GM23338 (cell line): Measurements from ENCODE around the gene TMEM86A. TPM values are rescaled to one million over a fixed set of nuclear protein-coding genes. Genes with fewer than 3 reads are reported as not detected.

ENCODE experiments used
- ATAC-seq: fragments of 200-7000 bp; cut with Tn5 transposase; 3 replicates; pipeline ENCODE4 v1.9.1; 2020
- DNase-seq: peaks from one replicate; pipeline ENCODE4 v3.0.0-alpha.2; 2015; ENCODE audit warnings: low spot score
- H2AFZ ChIP-seq: fragments of 200-600 bp; sonication (generic); 2 replicates; pipeline ENCODE4 v1.8.0; 2016; ENCODE audit warnings: antibody characterized with exemption, mild to moderate bottlenecking, moderate library complexity
- H3F3A ChIP-seq: fragments of 200-600 bp; sonication (generic); replicated peaks from 2 replicates; pipeline ENCODE4 v1.8.0; 2017; ENCODE audit warnings: antibody characterized with exemption, mixed run types, low read depth
- H3K27ac ChIP-seq: fragments of 200-600 bp; sonication (generic); 2 replicates; pipeline ENCODE4 v1.6.1; 2016; ENCODE audit warnings: low read depth
- H3K27me3 ChIP-seq: fragments of 200-600 bp; sonication (generic); 2 replicates; pipeline ENCODE4 v1.8.0; 2016; ENCODE audit warnings: mild to moderate bottlenecking, mixed run types, moderate library complexity; ENCODE audit not compliant: insufficient read depth
- H3K36me3 ChIP-seq: fragments of 200-600 bp; sonication (generic); 2 replicates; pipeline ENCODE4 v1.8.0; 2016; ENCODE audit warnings: mild to moderate bottlenecking; ENCODE audit not compliant: insufficient read depth
- H3K4me1 ChIP-seq: fragments of 200-600 bp; sonication (generic); 2 replicates; pipeline ENCODE4 v1.8.0; 2016; ENCODE audit warnings: mild to moderate bottlenecking, moderate library complexity; ENCODE audit not compliant: insufficient read depth
- H3K4me2 ChIP-seq: fragments of 200-600 bp; sonication (generic); 2 replicates; pipeline ENCODE4 v1.7.1; 2017; ENCODE audit warnings: mixed run types
- H3K4me3 ChIP-seq: fragments of 200-600 bp; sonication (generic); 2 replicates; pipeline ENCODE4 v1.6.1; 2016; ENCODE audit warnings: mixed run types
- H3K79me2 ChIP-seq: fragments of 200-600 bp; sonication (generic); replicated peaks from 2 replicates; pipeline ENCODE4 v1.8.0; 2017; ENCODE audit warnings: mild to moderate bottlenecking; ENCODE audit not compliant: insufficient read depth
- H3K9me2 ChIP-seq: fragments of 200-600 bp; sonication (generic); 2 replicates; pipeline ENCODE4 v1.8.0; 2017; ENCODE audit not compliant: insufficient read depth
- H4K20me1 ChIP-seq: fragments of 200-600 bp; sonication (generic); replicated peaks from 2 replicates; pipeline ENCODE4 v1.8.0; 2017; ENCODE audit warnings: mild to moderate bottlenecking; ENCODE audit not compliant: insufficient read depth
- H3K27ac Mint-ChIP-seq: 2 replicates; pipeline ENCODE4 v1.8.0; 2020; ENCODE audit warnings: inconsistent platforms, mild to moderate bottlenecking, moderate library complexity, mixed read lengths
- H3K27me3 Mint-ChIP-seq: 3 replicates; pipeline ENCODE4 v1.8.0; 2022; ENCODE audit warnings: low read depth, mild to moderate bottlenecking, moderate library complexity, mixed read lengths, inconsistent platforms; ENCODE audit not compliant: insufficient read depth, poor library complexity
- H3K36me3 Mint-ChIP-seq: 3 replicates; pipeline ENCODE4 v1.8.0; 2021; ENCODE audit warnings: low read depth, mild to moderate bottlenecking, inconsistent platforms, moderate library complexity, mixed read lengths
- H3K4me1 Mint-ChIP-seq: 3 replicates; pipeline ENCODE4 v1.8.0; 2020; ENCODE audit warnings: mild to moderate bottlenecking, inconsistent platforms, mixed read lengths
- H3K4me3 Mint-ChIP-seq: 3 replicates; pipeline ENCODE4 v1.8.0; 2021; ENCODE audit warnings: moderate library complexity, mild to moderate bottlenecking, inconsistent platforms, mixed read lengths
- H3K9me3 Mint-ChIP-seq: 3 replicates; pipeline ENCODE4 v1.8.0; 2020; ENCODE audit warnings: moderate library complexity, mild to moderate bottlenecking, inconsistent platforms, mixed read lengths
- STAT1 ChIP-seq: IDR thresholded peaks from one replicate; pipeline ENCODE4 v1.6.1; 2016; ENCODE audit warnings: antibody characterized with exemption; ENCODE audit not compliant: unreplicated experiment
- polyA plus RNA-seq: library from polyadenylated mRNA; unstranded; fragments of >200 nt; fragmentation: Nextera tagmentation; extraction: Ambion mirVana; gene quantifications from 2 replicates; pipeline ENCODE4 v1.2.1, GENCODE V29; 2016
- total RNA-seq: library from RNA; depleted of rRNA; stranded (reverse); fragments of >200 nt; shearing (Covaris generic); gene quantifications from 2 replicates; pipeline ENCODE4 v1.2.3, GENCODE V29; 2014
- TF ChIP-seq, protein P1 (sequence below), 2 experiments: fragments of 200-600 bp in 1 of 2; sonication (generic) in 1 of 2; conservative IDR thresholded peaks; 2 replicates each; pipeline versions ENCODE4 v1.5.1 to v1.6.1; 2016 to 2017; ENCODE audit warnings: antibody characterized with exemption in 2 of 2, low read depth in 2 of 2, mild to moderate bottlenecking in 2 of 2, moderate library complexity in 1 of 2
- TF ChIP-seq, protein P2 (sequence below): fragments of 250-450 bp; sonication (Bioruptor Pico); IDR thresholded peaks from 2 replicates; pipeline ENCODE4 v1.5.0; 2020; ENCODE audit warnings: mild to moderate bottlenecking, moderate library complexity

Gene TMEM86A
- total and polyA plus RNA-seq, 2 experiments from 2014 or later, result 0.45 to 0.91 TPM

- no peaks in the 10 kb centered on the region for H3K79me2 ChIP-seq
- H3K9me3 Mint-ChIP-seq, result no peaks in the 10 kb centered on the region
- H3K4me1 Mint-ChIP-seq, result peaks cover 5% of the 10 kb centered on the region
- no peak overlapping the region for H3K27ac Mint-ChIP-seq
- H3K4me3 ChIP-seq, result no peak overlapping the region
- H3K4me3 Mint-ChIP-seq, result no peak overlapping the region
- H3K27me3 Mint-ChIP-seq, result peaks cover 4% of the 10 kb centered on the region
- no peak overlapping the region for H3K27ac ChIP-seq
- no peak overlapping the region for H3K4me2 ChIP-seq
- ATAC-seq (no peak), DNase-seq (no peak)
- no peaks in the 10 kb centered on the region for H3K9me2 ChIP-seq
- TF ChIP-seq, protein P1, sequence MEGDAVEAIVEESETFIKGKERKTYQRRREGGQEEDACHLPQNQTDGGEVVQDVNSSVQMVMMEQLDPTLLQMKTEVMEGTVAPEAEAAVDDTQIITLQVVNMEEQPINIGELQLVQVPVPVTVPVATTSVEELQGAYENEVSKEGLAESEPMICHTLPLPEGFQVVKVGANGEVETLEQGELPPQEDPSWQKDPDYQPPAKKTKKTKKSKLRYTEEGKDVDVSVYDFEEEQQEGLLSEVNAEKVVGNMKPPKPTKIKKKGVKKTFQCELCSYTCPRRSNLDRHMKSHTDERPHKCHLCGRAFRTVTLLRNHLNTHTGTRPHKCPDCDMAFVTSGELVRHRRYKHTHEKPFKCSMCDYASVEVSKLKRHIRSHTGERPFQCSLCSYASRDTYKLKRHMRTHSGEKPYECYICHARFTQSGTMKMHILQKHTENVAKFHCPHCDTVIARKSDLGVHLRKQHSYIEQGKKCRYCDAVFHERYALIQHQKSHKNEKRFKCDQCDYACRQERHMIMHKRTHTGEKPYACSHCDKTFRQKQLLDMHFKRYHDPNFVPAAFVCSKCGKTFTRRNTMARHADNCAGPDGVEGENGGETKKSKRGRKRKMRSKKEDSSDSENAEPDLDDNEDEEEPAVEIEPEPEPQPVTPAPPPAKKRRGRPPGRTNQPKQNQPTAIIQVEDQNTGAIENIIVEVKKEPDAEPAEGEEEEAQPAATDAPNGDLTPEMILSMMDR (conservative IDR thresholded peaks at IDR 0.05; ENCODE audit: low read depth in 2 of 2), result peak in 1 of 2 experiments; percentile 26; a peak in 2 of 4 replicates
- TF ChIP-seq STAT1, result no peak
- no peaks in the 10 kb centered on the region for H4K20me1 ChIP-seq
- H2AFZ ChIP-seq, result no peak overlapping the region
- H3K36me3 Mint-ChIP-seq, result no peaks in the 10 kb centered on the region; the same call in 2 of the 3 replicates
- no peaks in the 10 kb centered on the region for H3K4me1 ChIP-seq
- H3K36me3 ChIP-seq, result no peaks in the 10 kb centered on the region
- H3K27me3 ChIP-seq, result no peaks in the 10 kb centered on the region
- no peaks in the 10 kb centered on the region for H3F3A ChIP-seq
Observed at GRCh38 chr11:18739685-18740084, 41.1 kb downstream of the TMEM86A start.

DNA sequence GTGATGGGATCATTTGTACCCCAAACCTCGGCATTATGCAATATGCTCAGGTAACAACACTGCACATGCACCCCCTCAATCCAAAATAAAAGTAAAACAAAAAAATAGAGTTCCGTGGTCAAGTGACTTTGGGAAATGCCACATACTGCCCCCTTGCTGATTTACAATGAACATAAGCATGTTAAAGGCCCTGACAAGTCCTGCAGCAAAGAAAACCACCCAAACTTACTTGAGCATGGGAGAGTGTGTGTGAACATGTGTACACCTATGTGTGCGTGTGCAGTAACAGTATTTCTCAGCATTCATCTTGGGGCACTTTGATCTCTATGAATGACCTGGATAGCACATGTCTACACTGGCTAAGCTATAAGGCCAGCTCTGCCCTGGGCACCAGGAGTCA is 43.2 kb downstream of the TMEM86A start:
- Histone ChIP-seq H2AFZ (no peak overlapping the region), H3K4me2 (no peak overlapping the region), H3K27me3 (no peaks in the 10 kb centered on the region), H3K79me2 (no peaks in the 10 kb centered on the region), H4K20me1 (no peaks in the 10 kb centered on the region; the same call in 1 of the 2 replicates), H3K9me2 (no peaks in the 10 kb centered on the region), H3F3A (no peaks in the 10 kb centered on the region), H3K36me3 (no peaks in the 10 kb centered on the region), H3K4me1 (no peaks in the 10 kb centered on the region), H3K4me3 (no peak overlapping the region), H3K27ac (no peak overlapping the region)
- DNase-seq (no peak), ATAC-seq (no peak)
- Mint-ChIP-seq H3K27me3 (peaks cover 4% of the 10 kb centered on the region), H3K36me3 (no peaks in the 10 kb centered on the region; the same call in 2 of the 3 replicates), H3K27ac (no peak overlapping the region), H3K9me3 (no peaks in the 10 kb centered on the region), H3K4me1 (peaks cover 5% of the 10 kb centered on the region), H3K4me3 (no peak overlapping the region)
- TF ChIP-seq, protein P2, sequence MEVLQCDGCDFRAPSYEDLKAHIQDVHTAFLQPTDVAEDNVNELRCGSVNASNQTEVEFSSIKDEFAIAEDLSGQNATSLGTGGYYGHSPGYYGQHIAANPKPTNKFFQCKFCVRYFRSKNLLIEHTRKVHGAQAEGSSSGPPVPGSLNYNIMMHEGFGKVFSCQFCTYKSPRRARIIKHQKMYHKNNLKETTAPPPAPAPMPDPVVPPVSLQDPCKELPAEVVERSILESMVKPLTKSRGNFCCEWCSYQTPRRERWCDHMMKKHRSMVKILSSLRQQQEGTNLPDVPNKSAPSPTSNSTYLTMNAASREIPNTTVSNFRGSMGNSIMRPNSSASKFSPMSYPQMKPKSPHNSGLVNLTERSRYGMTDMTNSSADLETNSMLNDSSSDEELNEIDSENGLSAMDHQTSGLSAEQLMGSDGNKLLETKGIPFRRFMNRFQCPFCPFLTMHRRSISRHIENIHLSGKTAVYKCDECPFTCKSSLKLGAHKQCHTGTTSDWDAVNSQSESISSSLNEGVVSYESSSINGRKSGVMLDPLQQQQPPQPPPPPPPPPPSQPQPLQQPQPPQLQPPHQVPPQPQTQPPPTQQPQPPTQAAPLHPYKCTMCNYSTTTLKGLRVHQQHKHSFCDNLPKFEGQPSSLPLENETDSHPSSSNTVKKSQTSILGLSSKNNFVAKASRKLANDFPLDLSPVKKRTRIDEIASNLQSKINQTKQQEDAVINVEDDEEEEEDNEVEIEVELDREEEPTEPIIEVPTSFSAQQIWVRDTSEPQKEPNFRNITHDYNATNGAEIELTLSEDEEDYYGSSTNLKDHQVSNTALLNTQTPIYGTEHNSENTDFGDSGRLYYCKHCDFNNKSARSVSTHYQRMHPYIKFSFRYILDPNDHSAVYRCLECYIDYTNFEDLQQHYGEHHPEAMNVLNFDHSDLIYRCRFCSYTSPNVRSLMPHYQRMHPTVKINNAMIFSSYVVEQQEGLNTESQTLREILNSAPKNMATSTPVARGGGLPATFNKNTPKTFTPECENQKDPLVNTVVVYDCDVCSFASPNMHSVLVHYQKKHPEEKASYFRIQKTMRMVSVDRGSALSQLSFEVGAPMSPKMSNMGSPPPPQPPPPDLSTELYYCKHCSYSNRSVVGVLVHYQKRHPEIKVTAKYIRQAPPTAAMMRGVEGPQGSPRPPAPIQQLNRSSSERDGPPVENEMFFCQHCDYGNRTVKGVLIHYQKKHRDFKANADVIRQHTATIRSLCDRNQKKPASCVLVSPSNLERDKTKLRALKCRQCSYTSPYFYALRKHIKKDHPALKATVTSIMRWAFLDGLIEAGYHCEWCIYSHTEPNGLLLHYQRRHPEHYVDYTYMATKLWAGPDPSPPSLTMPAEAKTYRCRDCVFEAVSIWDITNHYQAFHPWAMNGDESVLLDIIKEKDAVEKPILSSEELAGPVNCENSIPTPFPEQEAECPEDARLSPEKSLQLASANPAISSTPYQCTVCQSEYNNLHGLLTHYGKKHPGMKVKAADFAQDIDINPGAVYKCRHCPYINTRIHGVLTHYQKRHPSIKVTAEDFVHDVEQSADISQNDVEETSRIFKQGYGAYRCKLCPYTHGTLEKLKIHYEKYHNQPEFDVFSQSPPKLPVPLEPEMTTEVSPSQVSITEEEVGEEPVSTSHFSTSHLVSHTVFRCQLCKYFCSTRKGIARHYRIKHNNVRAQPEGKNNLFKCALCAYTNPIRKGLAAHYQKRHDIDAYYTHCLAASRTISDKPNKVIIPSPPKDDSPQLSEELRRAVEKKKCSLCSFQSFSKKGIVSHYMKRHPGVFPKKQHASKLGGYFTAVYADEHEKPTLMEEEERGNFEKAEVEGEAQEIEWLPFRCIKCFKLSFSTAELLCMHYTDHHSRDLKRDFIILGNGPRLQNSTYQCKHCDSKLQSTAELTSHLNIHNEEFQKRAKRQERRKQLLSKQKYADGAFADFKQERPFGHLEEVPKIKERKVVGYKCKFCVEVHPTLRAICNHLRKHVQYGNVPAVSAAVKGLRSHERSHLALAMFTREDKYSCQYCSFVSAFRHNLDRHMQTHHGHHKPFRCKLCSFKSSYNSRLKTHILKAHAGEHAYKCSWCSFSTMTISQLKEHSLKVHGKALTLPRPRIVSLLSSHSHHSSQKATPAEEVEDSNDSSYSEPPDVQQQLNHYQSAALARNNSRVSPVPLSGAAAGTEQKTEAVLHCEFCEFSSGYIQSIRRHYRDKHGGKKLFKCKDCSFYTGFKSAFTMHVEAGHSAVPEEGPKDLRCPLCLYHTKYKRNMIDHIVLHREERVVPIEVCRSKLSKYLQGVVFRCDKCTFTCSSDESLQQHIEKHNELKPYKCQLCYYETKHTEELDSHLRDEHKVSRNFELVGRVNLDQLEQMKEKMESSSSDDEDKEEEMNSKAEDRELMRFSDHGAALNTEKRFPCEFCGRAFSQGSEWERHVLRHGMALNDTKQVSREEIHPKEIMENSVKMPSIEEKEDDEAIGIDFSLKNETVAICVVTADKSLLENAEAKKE, result no peak
- TF ChIP-seq, protein P1 (conservative IDR thresholded peaks at IDR 0.05; ENCODE audit: low read depth in 2 of 2), result peak in 1 of 2 experiments; percentile 20; a peak in 2 of 4 replicates
